Body of pancreas (tissue), 4 donors: ENCODE measurements around the gene CAPN15.

Experiments
- CTCF ChIP-seq, 7 experiments: fragments of 450-650 bp in 4 of 7; fragments of 200-600 bp in 3 of 7; sonication (generic) in 3 of 7; IDR thresholded peaks; one replicate each; pipeline ENCODE4 v1.5.1; 2016 to 2019; ENCODE audit warnings: antibody characterized with exemption in 7 of 7
- POLR2A ChIP-seq, 3 donors: fragments of 450-650 bp; IDR thresholded peaks; one replicate each; pipeline ENCODE4 v1.6.1; 2016; ENCODE audit warnings: antibody characterized with exemption in 3 of 3, mild to moderate bottlenecking in 2 of 3

- no peak for TF ChIP-seq CTCF (IDR thresholded peaks at IDR 0.05)
- TF ChIP-seq POLR2A (IDR thresholded peaks at IDR 0.05): no peak
These were observed 37.9 kb upstream of the CAPN15 start for GRCh38 chr16:489606-490005.
